Progenitor cell of endocrine pancreas (in vitro differentiated cells): Measurements from ENCODE around the gene KIAA0753. TPM values are rescaled to one million over a fixed set of nuclear protein-coding genes. Genes with fewer than 3 reads are reported as not detected.

Experiments
- DNase-seq: peaks from one replicate; pipeline ENCODE4 v3.0.0; 2021; ENCODE audit warnings: low spot score; ENCODE audit not compliant: unreplicated experiment
- H3K27ac Mint-ChIP-seq: 2 replicates; pipeline ENCODE4 v1.8.0; 2021; ENCODE audit warnings: mild to moderate bottlenecking, moderate library complexity, mixed read lengths
- H3K27me3 Mint-ChIP-seq: 2 replicates; pipeline ENCODE4 v1.8.0; 2021; ENCODE audit warnings: mixed read lengths
- H3K36me3 Mint-ChIP-seq: 2 replicates; pipeline ENCODE4 v1.8.0; 2022; ENCODE audit warnings: mixed read lengths; ENCODE audit not compliant: insufficient read depth
- H3K4me1 Mint-ChIP-seq: 2 replicates; pipeline ENCODE4 v1.8.0; 2021; ENCODE audit warnings: low read depth, mixed read lengths
- H3K4me3 Mint-ChIP-seq: 2 replicates; pipeline ENCODE4 v1.8.0; 2021; ENCODE audit warnings: low read depth, mild to moderate bottlenecking, moderate library complexity, mixed read lengths
- H3K9me3 Mint-ChIP-seq: 2 replicates; pipeline ENCODE4 v1.8.0; 2021; ENCODE audit warnings: low read depth, mixed read lengths
- CTCF ChIP-seq: fragments of 200-600 bp; sonication (generic); IDR thresholded peaks from one replicate; pipeline ENCODE4 v1.5.0; 2021; ENCODE audit warnings: antibody characterized with exemption, mild to moderate bottlenecking; ENCODE audit not compliant: unreplicated experiment
- total RNA-seq: library from RNA; stranded (reverse); gene quantifications from 2 replicates; pipeline ENCODE4 v1.2.1, GENCODE V29; 2021

The KIAA0753 gene
- total RNA-seq, 1 donor from 2014 or later, result 55.9 TPM

GRCh38 chr17:6592173-6592572, 48.3 kb downstream of the KIAA0753 start:
- Mint-ChIP-seq H3K27ac (peak overlapping the region; percentile 96), H3K4me1 (peaks cover 16% of the 10 kb centered on the region), H3K4me3 (peak overlapping the region; percentile 32), H3K9me3 (no peaks in the 10 kb centered on the region), H3K27me3 (no peaks in the 10 kb centered on the region), H3K36me3 (peaks cover 60% of the 10 kb centered on the region)
- no peak for TF ChIP-seq CTCF
- DNase-seq, result no peak

GRCh38 chr17:6591599-6592158, 48.8 kb downstream of the KIAA0753 start:
- H3K27ac Mint-ChIP-seq, result peak overlapping the region; percentile 96

GRCh38 chr17:6589266-6589946, 51.1 kb downstream of the KIAA0753 start:
- TF ChIP-seq CTCF, result no peak
- Mint-ChIP-seq H3K27me3 (no peaks in the 10 kb centered on the region), H3K4me1 (peaks cover 16% of the 10 kb centered on the region), H3K27ac (no peak overlapping the region), H3K36me3 (peaks cover 73% of the 10 kb centered on the region), H3K9me3 (peaks cover 12% of the 10 kb centered on the region), H3K4me3 (no peak overlapping the region)
- DNase-seq, result no peak

More at GRCh38 chr17:6591599-6592158, 48.8 kb downstream of the KIAA0753 start:
- DNase-seq, result no peak
- Mint-ChIP-seq H3K4me1 (peaks cover 16% of the 10 kb centered on the region), H3K9me3 (no peaks in the 10 kb centered on the region), H3K4me3 (peak overlapping the region; percentile 32), H3K36me3 (peaks cover 57% of the 10 kb centered on the region), H3K27me3 (no peaks in the 10 kb centered on the region)
- no peak for TF ChIP-seq CTCF

GRCh38 chr17:6588165-6588564, 52.3 kb downstream of the KIAA0753 start:
- DNase-seq, result no peak
- Mint-ChIP-seq H3K4me1 (peaks cover 16% of the 10 kb centered on the region), H3K27ac (no peak overlapping the region), H3K27me3 (no peaks in the 10 kb centered on the region), H3K9me3 (peaks cover 23% of the 10 kb centered on the region), H3K36me3 (peaks cover 77% of the 10 kb centered on the region), H3K4me3 (no peak overlapping the region)
- no peak for TF ChIP-seq CTCF

- peaks cover 78% of the 10 kb centered on the region for H3K36me3 Mint-ChIP-seq
- no peak overlapping the region for H3K4me3 Mint-ChIP-seq
- TF ChIP-seq CTCF, result no peak
- H3K4me1 Mint-ChIP-seq, result peaks cover 9% of the 10 kb centered on the region
- no peak overlapping the region for H3K27ac Mint-ChIP-seq
- no peaks in the 10 kb centered on the region for H3K27me3 Mint-ChIP-seq
- peaks cover 32% of the 10 kb centered on the region for H3K9me3 Mint-ChIP-seq
- DNase-seq, result no peak
These were observed 53.2 kb downstream of the KIAA0753 start for GRCh38 chr17:6587310-6587709.
